ENCODE measurements around the gene ST6GAL1.

DNA sequence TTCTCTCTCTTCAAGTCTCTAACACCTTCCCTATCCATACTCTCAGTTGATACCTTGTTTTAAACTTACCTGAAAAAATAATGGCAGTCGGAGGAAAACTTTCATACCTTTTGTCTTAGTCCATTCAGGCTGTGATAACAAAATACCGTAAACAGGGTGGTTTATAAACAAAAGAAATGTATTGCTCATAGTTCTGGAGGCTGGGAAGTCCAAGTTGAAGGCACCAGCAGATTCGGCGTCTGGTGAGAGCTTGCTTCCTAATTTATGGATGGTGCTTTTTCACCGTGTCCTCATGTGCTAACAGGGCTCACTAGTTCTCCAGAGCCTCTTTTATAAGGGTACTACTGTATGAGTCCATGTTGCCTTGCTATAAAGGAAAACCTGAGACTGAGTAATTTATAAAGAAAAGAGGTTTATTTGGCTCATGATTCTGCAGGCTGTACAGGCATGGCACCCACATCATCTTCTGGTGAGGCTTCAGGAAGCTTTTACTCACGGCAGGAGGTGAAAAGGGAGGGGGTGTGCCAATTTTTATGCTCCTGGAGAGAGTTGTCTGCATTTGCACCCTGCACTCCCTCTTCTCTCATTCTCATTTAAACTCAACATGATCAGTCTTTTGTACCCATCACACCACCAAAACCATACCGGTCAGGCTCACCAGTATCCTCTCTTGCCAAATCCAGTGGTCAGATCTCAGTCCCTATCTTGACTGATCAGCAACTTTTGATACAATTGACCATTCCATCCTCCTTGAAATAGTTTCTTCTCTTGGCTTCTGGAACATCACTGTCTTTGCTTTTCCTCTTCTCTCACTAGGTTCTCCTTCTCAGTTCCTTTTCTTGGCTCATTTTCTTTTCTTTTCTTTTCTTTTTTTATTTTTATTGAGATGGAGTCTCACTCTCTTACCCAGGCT is 21.6 kb downstream of the ST6GAL1 start:
- no peak for TF ChIP-seq POLR2A (IDR thresholded peaks at IDR 0.05)
- TF ChIP-seq, protein P1, sequence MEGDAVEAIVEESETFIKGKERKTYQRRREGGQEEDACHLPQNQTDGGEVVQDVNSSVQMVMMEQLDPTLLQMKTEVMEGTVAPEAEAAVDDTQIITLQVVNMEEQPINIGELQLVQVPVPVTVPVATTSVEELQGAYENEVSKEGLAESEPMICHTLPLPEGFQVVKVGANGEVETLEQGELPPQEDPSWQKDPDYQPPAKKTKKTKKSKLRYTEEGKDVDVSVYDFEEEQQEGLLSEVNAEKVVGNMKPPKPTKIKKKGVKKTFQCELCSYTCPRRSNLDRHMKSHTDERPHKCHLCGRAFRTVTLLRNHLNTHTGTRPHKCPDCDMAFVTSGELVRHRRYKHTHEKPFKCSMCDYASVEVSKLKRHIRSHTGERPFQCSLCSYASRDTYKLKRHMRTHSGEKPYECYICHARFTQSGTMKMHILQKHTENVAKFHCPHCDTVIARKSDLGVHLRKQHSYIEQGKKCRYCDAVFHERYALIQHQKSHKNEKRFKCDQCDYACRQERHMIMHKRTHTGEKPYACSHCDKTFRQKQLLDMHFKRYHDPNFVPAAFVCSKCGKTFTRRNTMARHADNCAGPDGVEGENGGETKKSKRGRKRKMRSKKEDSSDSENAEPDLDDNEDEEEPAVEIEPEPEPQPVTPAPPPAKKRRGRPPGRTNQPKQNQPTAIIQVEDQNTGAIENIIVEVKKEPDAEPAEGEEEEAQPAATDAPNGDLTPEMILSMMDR (IDR thresholded peaks at IDR 0.05), result no peak
- no peak for TF ChIP-seq POLR2AphosphoS5 (IDR thresholded peaks at IDR 0.05)
- no peak for TF ChIP-seq EP300 (IDR thresholded peaks at IDR 0.05)
